H1 (cell line): ENCODE data around the gene AKT1S1. TPM values are rescaled to one million over a fixed set of nuclear protein-coding genes. Genes with fewer than 3 reads are reported as not detected.

Source experiments
- CTCF ChIA-PET: fragments of 300-600 bp; sonication (Branson Sonifier 250); formaldehyde crosslinking; loops from one replicate; lab custom pipeline; 2021; ENCODE audit not compliant: partially characterized antibody; lab: Charles Lee
- POLR2A ChIA-PET: fragments of 300-600 bp; sonication (Branson Sonifier 250); formaldehyde crosslinking; loops from one replicate; lab custom pipeline; 2021; ENCODE audit warnings: inconsistent platforms; ENCODE audit not compliant: partially characterized antibody; lab: Charles Lee
- DNase-seq, 2 experiments: peaks; one replicate each; pipeline versions ENCODE4 v3.0.0 to v3.0.0-alpha.2; 2010 to 2022; ENCODE audit warnings: low spot score in 2 of 2, low read depth in 1 of 2, mixed read lengths in 1 of 2
- FAIRE-seq: peaks from 2 replicates; lab custom pipeline; 2011; peaks lifted over from hg19 to GRCh38; lab: Jason Lieb, UNC
- H2AFZ ChIP-seq: 2 replicates; pipeline ENCODE4 v1.8.1; 2012; ENCODE audit warnings: low read length, inconsistent platforms
- H2AK5ac ChIP-seq: 2 replicates; pipeline ENCODE4 v1.6.1; 2013; ENCODE audit warnings: low read depth, low read length
- H2BK120ac ChIP-seq: replicated peaks from 2 replicates; pipeline ENCODE3; 2013; ENCODE audit warnings: low read depth, low read length, inconsistent platforms
- H2BK12ac ChIP-seq: 2 replicates; pipeline ENCODE4 v1.6.1; 2013; ENCODE audit warnings: low read depth, low read length
- H2BK15ac ChIP-seq: 2 replicates; pipeline ENCODE4 v1.6.1; 2013; ENCODE audit warnings: low read length
- H2BK20ac ChIP-seq: 2 replicates; pipeline ENCODE4 v1.6.1; 2013; ENCODE audit warnings: low read length
- H2BK5ac ChIP-seq: 2 replicates; pipeline ENCODE4 v1.6.1; 2013; ENCODE audit warnings: low read depth, low read length
- H3K14ac ChIP-seq: 2 replicates; pipeline ENCODE4 v1.6.1; 2013; ENCODE audit warnings: inconsistent platforms; ENCODE audit not compliant: insufficient read length
- H3K18ac ChIP-seq: 2 replicates; pipeline ENCODE4 v1.6.1; 2013; ENCODE audit warnings: low read length; ENCODE audit errors: extremely low read depth
- H3K23ac ChIP-seq: 2 replicates; pipeline ENCODE4 v1.6.1; 2013; ENCODE audit warnings: inconsistent platforms; ENCODE audit not compliant: insufficient read length
- H3K23me2 ChIP-seq: 2 replicates; pipeline ENCODE4 v1.6.1; 2013; ENCODE audit warnings: low read depth, low read length
- H3K27ac ChIP-seq: 2 replicates; pipeline ENCODE4 v1.6.1; 2011; ENCODE audit warnings: low read depth, low read length, inconsistent platforms
- H3K27me3 ChIP-seq, 4 experiments: replicated peaks in 1 of 4; 1 replicate in 1 of 4; 2 replicates in 3 of 4; pipeline versions ENCODE4 v1.6.1 to v1.8.1; 2011 to 2013; ENCODE audit warnings: low read length in 3 of 4, mild to moderate bottlenecking in 3 of 4, inconsistent platforms in 2 of 4, mixed read lengths in 2 of 4, moderate library complexity in 1 of 4; ENCODE audit not compliant: control insufficient read depth in 3 of 4, insufficient read depth in 3 of 4; ENCODE audit errors: extremely low read depth in 1 of 4
- H3K36me3 ChIP-seq, 4 experiments: 2 replicates each; pipeline versions ENCODE4 v1.6.1 to v1.8.1; 2011 to 2013; ENCODE audit warnings: mild to moderate bottlenecking in 4 of 4, low read length in 3 of 4, moderate library complexity in 2 of 4, control low read depth in 1 of 4, inconsistent platforms in 1 of 4; ENCODE audit not compliant: insufficient read depth in 4 of 4, control insufficient read depth in 2 of 4
- H3K4ac ChIP-seq: replicated peaks from 2 replicates; pipeline ENCODE3; 2013; ENCODE audit warnings: low read length, low read depth, mixed read lengths, inconsistent platforms; ENCODE audit not compliant: insufficient read length
- H3K4me1 ChIP-seq, 4 experiments: replicated peaks in 1 of 4; 1 replicate in 1 of 4; 2 replicates in 3 of 4; pipeline versions ENCODE4 v1.6.1 to v1.8.1; 2011 to 2013; ENCODE audit warnings: low read length in 3 of 4, inconsistent platforms in 2 of 4, mixed read lengths in 1 of 4; ENCODE audit not compliant: insufficient read depth in 4 of 4, control insufficient read depth in 3 of 4
- H3K4me2 ChIP-seq, 2 experiments: 2 replicates each; pipeline versions ENCODE4 v1.6.1 to v1.8.1; 2011 to 2013; ENCODE audit warnings: low read depth in 2 of 2, low read length in 2 of 2, control low read depth in 1 of 2, inconsistent platforms in 1 of 2, mild to moderate bottlenecking in 1 of 2; ENCODE audit not compliant: insufficient read depth in 1 of 2
- H3K4me3 ChIP-seq, 4 experiments: fragments of 200-600, 300-600 bp in 1 of 4; sonication (generic), shearing (Covaris generic), sonication (Bioruptor Twin) in 1 of 4; 2 replicates each; pipeline versions ENCODE4 v1.5.1 to v1.8.1; 2011 to 2016; ENCODE audit warnings: low read length in 4 of 4, low read depth in 3 of 4, control low read depth in 2 of 4, inconsistent platforms in 2 of 4, mild to moderate bottlenecking in 2 of 4, mixed read lengths in 1 of 4, moderate library complexity in 1 of 4; ENCODE audit not compliant: insufficient read depth in 2 of 4; ENCODE audit errors: extremely low read depth in 1 of 4
- H3K56ac ChIP-seq: replicated peaks from 2 replicates; pipeline ENCODE3; 2013; ENCODE audit warnings: low read depth, mild to moderate bottlenecking, mixed read lengths, low read length, inconsistent platforms; ENCODE audit not compliant: insufficient read length
- H3K79me1 ChIP-seq: 2 replicates; pipeline ENCODE4 v1.6.1; 2013; ENCODE audit warnings: low read depth, low read length, control low read depth
- H3K79me2 ChIP-seq, 2 experiments: 2 replicates each; pipeline versions ENCODE4 v1.6.1 to v1.8.1; 2012 to 2013; ENCODE audit warnings: low read length in 2 of 2, mild to moderate bottlenecking in 2 of 2, inconsistent platforms in 1 of 2; ENCODE audit not compliant: insufficient read depth in 2 of 2, control insufficient read depth in 1 of 2
- H3K9ac ChIP-seq, 4 experiments: replicated peaks in 1 of 4; 1 replicate in 1 of 4; 2 replicates in 3 of 4; pipeline versions ENCODE4 v1.6.1 to v1.8.1; 2011 to 2013; ENCODE audit warnings: low read depth in 3 of 4, low read length in 3 of 4, control low read depth in 2 of 4, mild to moderate bottlenecking in 2 of 4, moderate library complexity in 2 of 4, inconsistent platforms in 1 of 4; ENCODE audit errors: extremely low read depth in 1 of 4
- H3K9me3 ChIP-seq, 2 experiments: 2 replicates each; pipeline versions ENCODE4 v1.6.1 to v1.8.1; 2012 to 2013; ENCODE audit warnings: mild to moderate bottlenecking in 2 of 2, moderate library complexity in 2 of 2, control low read depth in 1 of 2, inconsistent platforms in 1 of 2, low read depth in 1 of 2, low read length in 1 of 2, mixed read lengths in 1 of 2; ENCODE audit not compliant: insufficient read depth in 2 of 2
- H4K20me1 ChIP-seq, 2 experiments: replicated peaks in 1 of 2; 2 replicates each; pipeline versions ENCODE3 to v1.8.1; 2011 to 2013; ENCODE audit warnings: inconsistent platforms in 2 of 2, low read length in 2 of 2, mild to moderate bottlenecking in 1 of 2; ENCODE audit not compliant: insufficient read depth in 2 of 2, control insufficient read depth in 1 of 2
- H4K5ac ChIP-seq: 2 replicates; pipeline ENCODE4 v1.6.1; 2013; ENCODE audit warnings: low read length, low read depth, mixed read lengths, inconsistent platforms; ENCODE audit not compliant: insufficient read length
- H4K8ac ChIP-seq: 2 replicates; pipeline ENCODE4 v1.8.0; 2013; ENCODE audit warnings: mild to moderate bottlenecking, moderate library complexity, low read length, inconsistent platforms; ENCODE audit not compliant: insufficient read depth; ENCODE audit errors: extremely low read depth
- H4K91ac ChIP-seq: replicated peaks from 2 replicates; pipeline ENCODE3; 2013; ENCODE audit warnings: low read length, mixed read lengths, inconsistent platforms; ENCODE audit not compliant: insufficient read length
- ATF3 ChIP-seq: IDR thresholded peaks from 2 replicates; pipeline ENCODE4 v1.6.1; 2011; ENCODE audit warnings: low read depth, mild to moderate bottlenecking, low read length; ENCODE audit not compliant: insufficient read depth
- GABPA ChIP-seq: IDR thresholded peaks from 2 replicates; pipeline ENCODE4 v1.6.1; 2011; ENCODE audit warnings: mild to moderate bottlenecking, low read length, moderate library complexity, borderline replicate concordance; ENCODE audit not compliant: insufficient read depth
- POLR2AphosphoS5 ChIP-seq: IDR thresholded peaks from 2 replicates; pipeline ENCODE4 v1.6.1; 2011; ENCODE audit warnings: low read depth, low read length
- RAD21 ChIP-seq, 2 experiments: IDR thresholded peaks in 1 of 2; conservative IDR thresholded peaks in 1 of 2; 2 replicates each; pipeline ENCODE4 v1.6.1; 2011; ENCODE audit warnings: low read depth in 2 of 2, low read length in 2 of 2, improper control_type of control experiment in 1 of 2, inconsistent platforms in 1 of 2, mild to moderate bottlenecking in 1 of 2, moderate library complexity in 1 of 2
- RXRA ChIP-seq: IDR thresholded peaks from 2 replicates; pipeline ENCODE4 v1.6.1; 2011; ENCODE audit warnings: low read depth, mild to moderate bottlenecking, low read length, moderate library complexity; ENCODE audit not compliant: insufficient read depth
- SAP30 ChIP-seq: fragments of 300-600 bp; sonication (generic); IDR thresholded peaks from 2 replicates; pipeline ENCODE4 v1.7.1; 2012; ENCODE audit warnings: low read length, moderate library complexity, mild to moderate bottlenecking, inconsistent platforms; ENCODE audit not compliant: insufficient read depth, insufficient replicate concordance
- SP2 ChIP-seq: IDR thresholded peaks from 2 replicates; pipeline ENCODE4 v1.6.1; 2012; ENCODE audit warnings: mild to moderate bottlenecking, low read length, inconsistent platforms
- WGBS, 2 experiments: shearing (Covaris generic) in 1 of 2; methylation state at CpG; one replicate each; pipeline versions ENCODE4 v1.1.6 to v1.1.7; 2013 to 2015; ENCODE audit warnings: low lambda C conversion rate in 2 of 2, mixed read lengths in 2 of 2, inconsistent platforms in 1 of 2, low coverage in 1 of 2, missing lambda C conversion rate in 1 of 2; ENCODE audit not compliant: insufficient replicate concordance in 2 of 2, insufficient coverage in 1 of 2, insufficient read length in 1 of 2; ENCODE audit errors: extremely low coverage in 1 of 2, missing lambda C conversion rate in 1 of 2; 5-methylcytosine and 5-hydroxymethylcytosine counted together
- polyA plus RNA-seq, 7 experiments: library from polyadenylated mRNA; depleted of rRNA in 3 of 7; stranded (reverse) in 5 of 7; unstranded in 2 of 7; fragments of >200 nt in 5 of 7; fragments of 200-250 nt in 2 of 7; gene quantifications; 1 replicate in 5 of 7; 2 replicates in 1 of 7; 4 replicates in 1 of 7; pipeline versions ENCODE4 v1.2.1 to v1.2.3, GENCODE V29; 2011 to 2013; ENCODE audit warnings: missing spikeins in 2 of 7, mixed read lengths in 2 of 7
- total RNA-seq: library from RNA; stranded (reverse); fragmentation: NEBNext Ultra II Directional; extraction: Animal tissue kit (Norgen Biotek cat#: 25700); gene quantifications from 2 replicates; pipeline ENCODE4 v1.2.1, GENCODE V29; 2021

AKT1S1 gene
- total and polyA plus RNA-seq, 2 of the 8 experiments (the other 6 are each of a cell fraction or from before 2014, with no cell fraction given) = 40.7 to 45.9 TPM

GRCh38 chr19:49889038-49889686 is 12.0 kb upstream of the AKT1S1 start:
- FAIRE-seq = no peak
- CTCF ChIA-PET = interaction anchor here (0.6 to 1.5 kb wide), 7 partner anchors 11 to 601 kb away, joined by 3 to 9 read pairs (median 3); no protein-coding TSS in a partner anchor
- DNase-seq = no peak

More at GRCh38 chr19:49889038-49889686, 12.0 kb upstream of the AKT1S1 start:
- Histone ChIP-seq H3K79me2 (no peaks in the 10 kb centered on the region), H2AFZ (no peak overlapping the region), H2BK5ac (no peak overlapping the region), H3K56ac (no peak overlapping the region), H3K79me1 (no peaks in the 10 kb centered on the region), H4K8ac (no peak overlapping the region; the same call in 1 of the 2 replicates), H3K4me2 (no peak overlapping the region; a peak in 1 of 4 replicates), H3K4me1 (peaks cover 0 to 10% (median 8%) of the 10 kb centered on the region in 4 experiments; a peak in 5 of 7 replicates), H2BK15ac (no peak overlapping the region), H2AK5ac (no peak overlapping the region), H3K9ac (no peak overlapping the region), H3K27me3 (peaks cover 0 to 11% (median 6%) of the 10 kb centered on the region in 4 experiments; a peak in 4 of 7 replicates), H4K5ac (no peak overlapping the region), H4K20me1 (peaks cover 0 to 5% of the 10 kb centered on the region in 2 experiments), H3K9me3 (peaks cover 0 to 10% of the 10 kb centered on the region in 2 experiments; a peak in 3 of 4 replicates), H2BK120ac (no peak overlapping the region), H3K18ac (no peak overlapping the region), H3K14ac (no peak overlapping the region), H3K27ac (no peak overlapping the region), H4K91ac (no peak overlapping the region), H3K4me3 (no peak overlapping the region), H3K23me2 (peaks cover 2% of the 10 kb centered on the region; the same call in 1 of the 2 replicates), H2BK12ac (no peak overlapping the region), H3K36me3 (peaks cover 2 to 18% (median 6%) of the 10 kb centered on the region in 4 experiments; a peak in 6 of 8 replicates), H3K4ac (no peak overlapping the region), H3K23ac (no peak overlapping the region), H2BK20ac (no peak overlapping the region)
- 95% methylated on average over 20 of the region's 23 CpGs; no CpG with 5 or more reads in 1 of the 2 experiments for WGBS, 2 experiments
- POLR2A ChIA-PET = interaction anchor here (0.9 to 9.5 kb wide), 10 partner anchors 8 to 213 kb away, joined by 3 to 82 read pairs (median 6); partner anchors contain the start of genes AKT1S1, ATF5, NUP62 and TBC1D17
- TF ChIP-seq POLR2AphosphoS5 (no peak), GABPA (no peak), SP2 (no peak), ATF3 (no peak), RXRA (no peak), SAP30 (no peak), RAD21 (IDR thresholded peaks at IDR 0.05 in 1 of 2, conservative IDR thresholded peaks at IDR 0.05 in 1 of 2; ENCODE audit: low read depth in 2 of 2, low read length in 2 of 2) (no peak)
